CD4-positive, CD25-positive, alpha-beta regulatory T cell (primary cell): Measurements from ENCODE around the gene PAM. TPM values are rescaled to one million over a fixed set of nuclear protein-coding genes. Genes with fewer than 3 reads are reported as not detected.

Experiments used
- ATAC-seq, 2 donors: fragments of 150-1000 bp; cut with Tn5 transposase; one replicate each; pipeline ENCODE4 v1.10.0; 2021; ENCODE audit warnings: low read depth in 2 of 2, moderate number of reproducible peaks in 2 of 2, moderate library complexity in 1 of 2
- DNase-seq, 3 donors: peaks; one replicate each; pipeline versions ENCODE4 v3.0.0 to v3.0.0-alpha.2; 2012 to 2022; ENCODE audit warnings: mixed read lengths in 1 of 3
- H3K27ac ChIP-seq: one replicate; pipeline ENCODE4 v1.7.0; 2013; ENCODE audit warnings: mild to moderate bottlenecking, low read length; ENCODE audit not compliant: insufficient read depth, poor library complexity, severe bottlenecking
- H3K27me3 ChIP-seq: one replicate; pipeline ENCODE4 v1.7.0; 2013; ENCODE audit warnings: low read length; ENCODE audit not compliant: control insufficient read depth, insufficient read depth
- H3K36me3 ChIP-seq: one replicate; pipeline ENCODE4 v1.7.0; 2013; ENCODE audit warnings: mild to moderate bottlenecking, low read length, moderate library complexity; ENCODE audit not compliant: control insufficient read depth, insufficient read depth
- H3K4me1 ChIP-seq: 2 replicates; pipeline ENCODE4 v1.7.0; 2013; ENCODE audit warnings: mild to moderate bottlenecking, low read length; ENCODE audit not compliant: insufficient read depth, control insufficient read depth, poor library complexity, severe bottlenecking
- H3K4me3 ChIP-seq: one replicate; pipeline ENCODE4 v1.7.0; 2013; ENCODE audit warnings: low read depth, mild to moderate bottlenecking, low read length, moderate library complexity
- H3K9me3 ChIP-seq, 2 experiments: 1 replicate in 1 of 2; 2 replicates in 1 of 2; pipeline ENCODE4 v1.7.0; 2013; ENCODE audit warnings: low read length in 2 of 2, mild to moderate bottlenecking in 1 of 2, moderate library complexity in 1 of 2; ENCODE audit not compliant: control insufficient read depth in 2 of 2
- H3K27ac Mint-ChIP-seq, 3 donors: one replicate each; pipeline ENCODE4 v1.8.0; 2020 to 2022; ENCODE audit warnings: mild to moderate bottlenecking in 3 of 3, mixed read lengths in 3 of 3, moderate library complexity in 2 of 3
- H3K27me3 Mint-ChIP-seq: one replicate; pipeline ENCODE4 v1.8.0; 2022; ENCODE audit warnings: mild to moderate bottlenecking, mixed read lengths
- H3K36me3 Mint-ChIP-seq: one replicate; pipeline ENCODE4 v1.8.0; 2020; ENCODE audit warnings: mixed read lengths
- H3K4me1 Mint-ChIP-seq, 4 donors: one replicate each; pipeline ENCODE4 v1.8.0; 2020 to 2022; ENCODE audit warnings: mixed read lengths in 4 of 4, mild to moderate bottlenecking in 1 of 4
- H3K4me3 Mint-ChIP-seq, 4 donors: one replicate each; pipeline ENCODE4 v1.8.0; 2020 to 2022; ENCODE audit warnings: mild to moderate bottlenecking in 4 of 4, mixed read lengths in 4 of 4, moderate library complexity in 3 of 4
- H3K9me3 Mint-ChIP-seq, 7 donors: one replicate each; pipeline ENCODE4 v1.8.0; 2020 to 2022; ENCODE audit warnings: mixed read lengths in 7 of 7, mild to moderate bottlenecking in 3 of 7, moderate library complexity in 2 of 7
- polyA plus RNA-seq, 4 donors: library from polyadenylated mRNA; unstranded; fragments of 300-500 nt; fragmentation: Illumina TruSeq; gene quantifications; one replicate each; pipeline ENCODE4 v1.2.3, GENCODE V29; 2021
- total RNA-seq: library from RNA; stranded (reverse); gene quantifications from one replicate; pipeline ENCODE4 v1.2.3, GENCODE V29; 2022

Gene PAM
- total and polyA plus RNA-seq, 5 donors from 2014 or later: 22.9 to 60.0 (median 34.7) TPM

DNA sequence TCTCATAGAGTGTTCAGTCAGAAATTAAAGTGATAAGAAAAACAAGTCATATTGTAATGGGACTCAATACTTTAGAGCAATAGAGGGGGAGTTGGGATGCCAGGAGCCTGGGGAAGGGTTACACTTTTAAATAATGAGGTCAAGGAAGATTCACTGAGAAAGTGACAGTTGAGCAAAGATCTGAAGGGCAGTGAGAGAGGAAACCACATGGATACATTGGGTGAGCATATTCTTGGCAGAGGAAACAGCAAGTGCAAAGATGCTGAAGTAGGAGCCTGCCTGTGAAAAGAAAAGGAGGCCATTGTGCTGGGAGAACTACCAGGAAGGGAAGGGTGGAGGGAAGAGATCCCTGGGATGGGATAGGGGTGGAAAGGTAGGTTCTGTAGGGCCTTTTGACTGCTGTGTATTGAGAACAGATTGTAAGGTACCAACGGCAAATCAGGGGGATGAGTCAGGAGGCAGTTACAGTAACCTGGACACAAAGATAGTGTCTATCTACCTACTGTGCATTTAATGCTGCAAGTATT is 79.4 kb downstream of the PAM start:
- DNase-seq: no peak
- Mint-ChIP-seq H3K36me3 (no peaks in the 10 kb centered on the region), H3K27ac (no peak overlapping the region), H3K4me3 (no peak overlapping the region), H3K4me1 (peaks cover 23 to 34% (median 27%) of the 10 kb centered on the region in 4 donors), H3K9me3 (no peaks in the 10 kb centered on the region), H3K27me3 (no peaks in the 10 kb centered on the region)
- H3K36me3 ChIP-seq: no peaks in the 10 kb centered on the region
- H3K9me3 ChIP-seq: no peaks in the 10 kb centered on the region
- no peaks in the 10 kb centered on the region for H3K27me3 ChIP-seq
- no peak overlapping the region for H3K4me3 ChIP-seq
- ATAC-seq: no peak
- no peak overlapping the region for H3K27ac ChIP-seq
- no peaks in the 10 kb centered on the region for H3K4me1 ChIP-seq

DNA sequence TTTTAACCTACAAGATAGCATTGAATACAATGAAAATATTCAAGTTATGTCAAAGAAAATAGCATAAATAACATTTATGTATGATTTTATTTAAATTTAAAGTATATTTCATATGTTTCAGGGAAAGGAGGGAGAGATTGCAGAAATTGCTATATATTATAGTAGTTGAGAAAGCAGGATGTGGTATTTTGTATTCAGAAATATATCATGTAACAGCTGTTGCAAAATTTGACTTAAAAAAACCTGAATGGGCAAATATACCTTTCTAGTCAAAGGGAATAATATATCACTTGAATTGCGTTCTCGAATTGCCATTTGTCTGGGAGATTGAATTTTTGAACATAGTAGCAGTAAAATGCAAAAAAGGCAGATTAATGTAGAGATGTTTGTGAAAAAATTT is 80.6 kb downstream of the PAM start:
- H3K9me3 Mint-ChIP-seq: no peaks in the 10 kb centered on the region
- peaks cover 2% of the 10 kb centered on the region for H3K36me3 Mint-ChIP-seq
- Histone ChIP-seq H3K27me3 (no peaks in the 10 kb centered on the region), H3K4me1 (no peaks in the 10 kb centered on the region), H3K27ac (no peak overlapping the region), H3K9me3 (no peaks in the 10 kb centered on the region), H3K36me3 (no peaks in the 10 kb centered on the region), H3K4me3 (no peak overlapping the region)
- DNase-seq (no peak), ATAC-seq (no peak)
- H3K27ac Mint-ChIP-seq: no peak overlapping the region
- peaks cover 16 to 34% (median 25%) of the 10 kb centered on the region in 4 donors for H3K4me1 Mint-ChIP-seq
- no peak overlapping the region for H3K4me3 Mint-ChIP-seq
- H3K27me3 Mint-ChIP-seq: no peaks in the 10 kb centered on the region

DNA sequence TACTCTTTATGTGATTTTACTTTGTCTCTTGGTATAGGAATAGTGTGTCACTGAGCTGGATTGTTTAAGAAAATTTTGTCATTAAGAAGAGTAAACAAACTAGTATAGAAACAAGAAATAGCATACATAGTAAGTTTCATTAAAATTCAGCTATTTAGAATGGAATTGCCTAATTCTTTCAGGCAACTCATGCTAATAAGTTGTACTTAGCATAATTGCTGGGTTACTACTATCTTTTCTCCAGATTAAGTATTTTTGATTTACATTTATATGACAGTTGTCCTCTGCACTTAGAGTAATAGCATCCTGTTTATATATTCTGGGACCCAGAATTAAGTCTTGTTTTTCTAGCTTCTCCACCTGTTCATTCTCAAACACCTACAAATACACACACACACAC is 85.9 kb downstream of the PAM start:
- no peak overlapping the region for H3K4me3 ChIP-seq
- H3K27me3 ChIP-seq: no peaks in the 10 kb centered on the region
- DNase-seq (no peak), ATAC-seq (no peak)
- no peaks in the 10 kb centered on the region for H3K36me3 ChIP-seq
- Mint-ChIP-seq H3K27me3 (no peaks in the 10 kb centered on the region), H3K4me3 (no peak overlapping the region), H3K36me3 (peaks cover 5% of the 10 kb centered on the region), H3K9me3 (peaks cover 0 to 3% (median 0%) of the 10 kb centered on the region in 7 donors), H3K4me1 (peaks cover 0 to 16% (median 2%) of the 10 kb centered on the region in 4 donors), H3K27ac (no peak overlapping the region)
- H3K27ac ChIP-seq: no peak overlapping the region
- no peaks in the 10 kb centered on the region for H3K4me1 ChIP-seq
- no peaks in the 10 kb centered on the region for H3K9me3 ChIP-seq

DNA sequence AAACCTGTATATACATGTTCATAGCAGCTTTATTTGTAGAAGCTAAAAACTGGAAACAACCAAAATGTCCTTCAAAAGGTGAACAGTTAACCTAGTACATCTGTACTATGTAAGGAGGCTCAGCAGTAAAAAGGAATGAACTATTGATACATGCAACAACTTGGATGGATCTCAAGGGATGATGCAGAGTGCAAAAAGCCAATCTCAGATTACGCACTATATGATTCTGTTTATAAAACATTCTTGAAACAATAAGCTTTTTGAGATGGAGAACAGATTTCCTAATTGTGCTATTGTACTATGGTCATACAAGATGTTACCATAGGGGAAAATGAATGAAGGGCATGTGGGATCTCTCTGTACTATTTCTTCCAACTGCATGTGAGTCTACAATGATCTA is 88.9 kb downstream of the PAM start:
- ATAC-seq (no peak), DNase-seq (no peak)
- Mint-ChIP-seq H3K4me1 (peaks cover 3 to 17% (median 5%) of the 10 kb centered on the region in 4 donors), H3K9me3 (peaks cover 0 to 6% (median 0%) of the 10 kb centered on the region in 7 donors), H3K36me3 (peaks cover 20% of the 10 kb centered on the region), H3K4me3 (no peak overlapping the region), H3K27me3 (no peaks in the 10 kb centered on the region), H3K27ac (no peak overlapping the region)
- Histone ChIP-seq H3K36me3 (no peaks in the 10 kb centered on the region), H3K4me3 (no peak overlapping the region), H3K4me1 (no peaks in the 10 kb centered on the region), H3K9me3 (no peaks in the 10 kb centered on the region), H3K27me3 (no peaks in the 10 kb centered on the region), H3K27ac (no peak overlapping the region)

DNA sequence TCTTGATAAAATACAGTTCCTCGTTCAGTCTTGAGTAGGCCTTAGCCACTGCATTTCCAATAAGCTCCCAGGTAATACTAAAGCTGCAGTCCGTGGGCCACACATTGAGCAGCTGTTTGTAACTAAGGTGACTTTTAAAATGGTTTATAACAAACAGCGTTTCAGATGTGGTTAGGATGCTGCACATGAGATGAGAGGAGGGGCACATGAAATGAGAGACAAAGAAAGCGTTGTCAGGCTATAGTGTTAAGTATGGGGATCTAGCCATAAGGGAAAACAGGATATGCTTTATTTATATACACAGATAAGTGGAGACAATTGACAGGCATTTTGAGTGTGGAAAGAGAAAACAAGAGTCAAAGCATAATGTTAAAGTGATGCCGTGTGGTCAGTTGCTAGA is 89.9 kb downstream of the PAM start:
- no peaks in the 10 kb centered on the region for H3K27me3 Mint-ChIP-seq
- no peak for ATAC-seq
- no peaks in the 10 kb centered on the region for H3K4me1 ChIP-seq
- H3K36me3 Mint-ChIP-seq: peaks cover 20% of the 10 kb centered on the region
- H3K9me3 ChIP-seq: no peaks in the 10 kb centered on the region
- no peak overlapping the region for H3K27ac ChIP-seq
- DNase-seq: no peak
- H3K27me3 ChIP-seq: no peaks in the 10 kb centered on the region
- no peak overlapping the region for H3K4me3 Mint-ChIP-seq
- H3K4me3 ChIP-seq: no peak overlapping the region
- no peaks in the 10 kb centered on the region for H3K36me3 ChIP-seq
- H3K4me1 Mint-ChIP-seq: peaks cover 3 to 17% (median 5%) of the 10 kb centered on the region in 4 donors
- H3K9me3 Mint-ChIP-seq: peaks cover 0 to 6% (median 0%) of the 10 kb centered on the region in 7 donors
- H3K27ac Mint-ChIP-seq: no peak overlapping the region

DNA sequence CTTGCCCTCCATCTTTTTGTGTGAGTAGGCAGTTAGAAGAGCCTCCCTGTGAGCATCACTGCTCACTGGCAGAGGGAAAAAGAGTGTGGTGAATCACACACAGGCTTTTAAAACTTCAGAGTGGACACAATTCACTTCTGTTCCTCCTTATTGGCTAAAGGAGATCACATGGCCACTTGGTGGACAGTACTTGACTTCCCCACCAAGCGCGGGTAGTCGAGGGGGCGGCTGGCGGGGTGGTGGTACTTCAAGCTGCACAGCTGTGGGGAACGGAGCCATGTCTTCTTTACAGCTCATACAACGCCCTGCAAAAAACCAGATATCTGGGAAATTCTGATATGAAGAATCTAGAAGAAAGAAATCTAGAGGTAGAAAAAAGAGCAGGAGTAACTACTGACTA is 95.4 kb downstream of the PAM start:
- Histone ChIP-seq H3K27ac (no peak overlapping the region), H3K36me3 (no peaks in the 10 kb centered on the region), H3K4me1 (no peaks in the 10 kb centered on the region), H3K9me3 (no peaks in the 10 kb centered on the region), H3K27me3 (no peaks in the 10 kb centered on the region), H3K4me3 (no peak overlapping the region)
- Mint-ChIP-seq H3K27me3 (no peaks in the 10 kb centered on the region), H3K4me3 (no peak overlapping the region), H3K9me3 (peaks cover 0 to 6% (median 0%) of the 10 kb centered on the region in 7 donors), H3K27ac (no peak overlapping the region), H3K36me3 (peaks cover 17% of the 10 kb centered on the region), H3K4me1 (peaks cover 3 to 17% (median 5%) of the 10 kb centered on the region in 4 donors)
- ATAC-seq: no peak
- DNase-seq: no peak

DNA sequence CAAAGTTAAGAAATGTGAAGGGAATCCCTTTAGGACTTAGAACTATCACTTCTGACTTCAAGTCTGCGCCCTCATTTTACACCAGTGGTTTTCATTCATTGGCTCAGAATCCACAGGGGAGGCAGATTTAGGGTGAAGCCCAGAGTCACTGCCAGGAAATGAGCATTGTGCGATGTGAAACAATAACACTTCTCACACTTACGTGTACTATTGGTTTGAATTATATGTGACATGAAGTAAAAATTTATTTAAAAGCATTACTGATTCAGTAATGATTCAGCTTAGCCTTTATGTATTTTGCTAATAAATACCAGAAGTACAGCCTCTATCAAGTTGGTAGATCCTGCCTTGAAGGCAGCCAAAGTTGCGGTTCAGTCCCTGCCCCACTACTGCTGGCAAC is 98.6 kb downstream of the PAM start:
- Histone ChIP-seq H3K4me1 (no peaks in the 10 kb centered on the region), H3K9me3 (no peaks in the 10 kb centered on the region), H3K27me3 (no peaks in the 10 kb centered on the region), H3K36me3 (no peaks in the 10 kb centered on the region), H3K4me3 (no peak overlapping the region), H3K27ac (no peak overlapping the region)
- peaks cover 0 to 9% (median 2%) of the 10 kb centered on the region in 4 donors for H3K4me1 Mint-ChIP-seq
- no peaks in the 10 kb centered on the region for H3K27me3 Mint-ChIP-seq
- H3K4me3 Mint-ChIP-seq: no peak overlapping the region
- peaks cover 0 to 2% (median 0%) of the 10 kb centered on the region in 7 donors for H3K9me3 Mint-ChIP-seq
- no peak overlapping the region for H3K27ac Mint-ChIP-seq
- H3K36me3 Mint-ChIP-seq: no peaks in the 10 kb centered on the region
- ATAC-seq (no peak), DNase-seq (no peak)

DNA sequence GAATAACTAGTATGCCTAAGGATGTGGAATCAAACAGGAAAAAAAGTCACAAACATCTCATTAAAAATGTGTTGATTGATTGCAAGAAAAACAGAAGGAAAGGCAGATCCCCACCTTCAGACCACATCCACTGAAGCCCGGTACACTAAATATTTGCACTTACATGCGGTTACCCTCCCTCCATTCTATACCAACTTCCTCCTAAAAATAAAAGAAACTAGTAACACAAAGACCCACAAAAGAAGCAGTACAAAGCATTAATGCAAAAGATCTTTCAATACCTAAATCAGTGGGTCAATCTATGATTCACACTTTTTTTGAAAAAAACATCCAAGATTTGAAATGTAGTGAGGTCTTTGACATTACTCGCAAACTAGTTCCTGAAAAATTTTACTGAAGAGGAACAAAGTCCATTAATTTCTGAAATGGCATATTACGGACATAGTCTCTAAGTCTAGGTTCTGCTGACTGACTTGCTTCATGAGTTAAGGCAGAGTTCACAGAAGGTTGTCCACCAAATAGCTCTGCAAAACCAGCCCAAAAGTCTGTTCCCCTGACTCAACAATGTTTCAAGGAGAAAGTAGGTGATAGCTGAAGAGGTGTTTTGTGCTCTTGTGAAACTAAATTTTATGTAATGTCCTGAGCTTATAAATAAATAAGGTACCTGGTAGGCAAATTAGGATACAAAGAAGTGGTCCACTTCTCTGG is 100.7 kb downstream of the PAM start:
- H3K27me3 Mint-ChIP-seq: no peaks in the 10 kb centered on the region
- no peak overlapping the region for H3K27ac Mint-ChIP-seq
- Histone ChIP-seq H3K36me3 (no peaks in the 10 kb centered on the region), H3K27me3 (no peaks in the 10 kb centered on the region), H3K27ac (no peak overlapping the region), H3K9me3 (no peaks in the 10 kb centered on the region), H3K4me3 (no peak overlapping the region), H3K4me1 (no peaks in the 10 kb centered on the region)
- ATAC-seq: no peak
- H3K9me3 Mint-ChIP-seq: no peaks in the 10 kb centered on the region
- H3K36me3 Mint-ChIP-seq: no peaks in the 10 kb centered on the region
- H3K4me3 Mint-ChIP-seq: no peak overlapping the region
- H3K4me1 Mint-ChIP-seq: peaks cover 0 to 10% (median 0%) of the 10 kb centered on the region in 4 donors
- DNase-seq: no peak
